Hematopoietic multipotent progenitor cell treated with erythropoietin and hydrocortisone succinate and interleukin-3 and kit ligand, for 8 days (in vitro differentiated cells): ENCODE data around the gene SLX9.
"Not testable (repeated sequence)": the region's sequence is repeated elsewhere in the genome, so short reads cannot be mapped to it uniquely, and the experiment has no call there.

Source experiments
- DNase-seq: peaks from one replicate; pipeline ENCODE4 v3.0.0-alpha.2; 2015

SLX9 gene

DNA sequence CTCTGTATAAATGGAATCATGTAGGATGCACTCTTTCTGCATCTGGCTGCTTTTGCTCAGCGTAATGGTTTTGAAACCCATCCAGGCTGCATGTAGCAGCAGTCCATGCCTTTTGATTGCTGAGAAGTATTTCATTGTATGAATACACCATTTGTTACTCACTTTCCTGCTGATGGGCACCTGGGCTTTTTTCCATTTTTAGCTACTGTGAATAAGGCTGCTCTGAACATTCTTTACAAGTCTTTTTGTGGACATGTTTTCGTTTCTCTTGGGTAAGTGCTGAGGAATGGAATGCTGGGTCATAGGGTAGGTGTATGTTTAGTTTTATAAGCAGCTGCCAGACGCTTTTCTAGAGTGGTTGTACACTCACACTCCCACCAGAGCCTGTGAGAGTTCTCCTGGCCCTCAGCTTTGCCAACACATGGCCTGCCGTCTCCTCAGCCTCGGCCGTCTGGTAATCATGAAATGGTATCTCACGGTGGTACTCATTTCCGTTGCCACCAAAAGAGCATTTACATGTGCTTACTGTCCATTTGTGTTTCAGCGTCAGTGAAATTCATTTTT is 22.7 kb downstream of the SLX9 start:
- no peak for DNase-seq

GRCh38 chr21:44964381-44964780 is 24.6 kb downstream of the SLX9 start:
- no peak for DNase-seq

- DNase-seq, result no peak
Observed at GRCh38 chr21:44965251-44966022, 25.6 kb downstream of the SLX9 start.

GRCh38 chr21:44966135-44967081 is 26.6 kb downstream of the SLX9 start:
- peak; percentile 74 for DNase-seq

DNA sequence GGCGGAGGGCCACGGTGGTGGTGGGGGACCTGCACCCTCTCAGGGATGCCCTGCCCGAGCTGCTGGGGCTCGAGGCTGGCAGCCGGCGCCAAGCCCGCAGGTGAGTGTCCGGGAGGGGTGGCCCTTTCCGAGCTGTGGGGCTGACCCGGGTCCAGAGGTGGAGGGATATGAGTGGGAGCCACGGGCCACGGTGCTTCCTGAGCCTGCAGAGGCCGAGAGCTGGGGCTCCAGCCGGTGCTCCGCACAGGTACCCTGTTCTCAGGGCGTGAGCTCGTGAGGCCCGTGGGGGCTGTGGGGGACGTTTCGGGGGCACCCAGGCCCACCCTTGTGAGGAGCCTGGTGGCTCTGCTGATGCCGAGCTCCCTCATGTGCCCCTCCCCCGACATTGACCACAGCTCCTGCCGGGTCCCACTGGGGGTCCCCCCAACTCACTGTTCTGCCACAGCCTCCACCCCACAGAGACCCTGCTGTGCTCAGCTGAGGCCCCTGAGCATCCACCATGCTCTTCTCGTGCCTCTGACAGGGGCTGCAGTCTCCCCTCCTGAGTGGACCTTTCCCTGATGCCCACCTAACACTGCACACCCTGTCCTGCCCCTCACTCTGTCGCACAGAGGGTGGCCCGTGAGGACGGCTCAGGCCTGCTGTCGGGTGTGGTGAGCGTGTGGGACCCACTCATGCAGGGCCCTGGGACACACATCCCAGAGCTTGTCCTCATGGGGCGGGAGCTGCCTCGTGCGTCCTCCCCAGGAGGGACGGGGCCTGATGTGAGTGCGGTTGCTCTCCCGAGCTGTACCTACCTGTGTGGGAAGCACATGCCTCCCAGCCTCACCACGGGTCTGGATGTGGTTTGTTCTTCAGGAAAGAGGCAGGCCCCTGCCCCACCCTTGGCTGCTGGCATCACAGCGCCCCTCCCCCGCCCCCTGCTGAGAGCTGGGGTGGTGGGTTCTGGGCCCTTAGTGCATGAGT is 27.5 kb downstream of the SLX9 start:
- no peak for DNase-seq

GRCh38 chr21:44969066-44969670 is 29.3 kb downstream of the SLX9 start:
- DNase-seq, result no peak

GRCh38 chr21:44969931-44970755 is 30.3 kb downstream of the SLX9 start:
- peak; percentile 25 for DNase-seq

DNA sequence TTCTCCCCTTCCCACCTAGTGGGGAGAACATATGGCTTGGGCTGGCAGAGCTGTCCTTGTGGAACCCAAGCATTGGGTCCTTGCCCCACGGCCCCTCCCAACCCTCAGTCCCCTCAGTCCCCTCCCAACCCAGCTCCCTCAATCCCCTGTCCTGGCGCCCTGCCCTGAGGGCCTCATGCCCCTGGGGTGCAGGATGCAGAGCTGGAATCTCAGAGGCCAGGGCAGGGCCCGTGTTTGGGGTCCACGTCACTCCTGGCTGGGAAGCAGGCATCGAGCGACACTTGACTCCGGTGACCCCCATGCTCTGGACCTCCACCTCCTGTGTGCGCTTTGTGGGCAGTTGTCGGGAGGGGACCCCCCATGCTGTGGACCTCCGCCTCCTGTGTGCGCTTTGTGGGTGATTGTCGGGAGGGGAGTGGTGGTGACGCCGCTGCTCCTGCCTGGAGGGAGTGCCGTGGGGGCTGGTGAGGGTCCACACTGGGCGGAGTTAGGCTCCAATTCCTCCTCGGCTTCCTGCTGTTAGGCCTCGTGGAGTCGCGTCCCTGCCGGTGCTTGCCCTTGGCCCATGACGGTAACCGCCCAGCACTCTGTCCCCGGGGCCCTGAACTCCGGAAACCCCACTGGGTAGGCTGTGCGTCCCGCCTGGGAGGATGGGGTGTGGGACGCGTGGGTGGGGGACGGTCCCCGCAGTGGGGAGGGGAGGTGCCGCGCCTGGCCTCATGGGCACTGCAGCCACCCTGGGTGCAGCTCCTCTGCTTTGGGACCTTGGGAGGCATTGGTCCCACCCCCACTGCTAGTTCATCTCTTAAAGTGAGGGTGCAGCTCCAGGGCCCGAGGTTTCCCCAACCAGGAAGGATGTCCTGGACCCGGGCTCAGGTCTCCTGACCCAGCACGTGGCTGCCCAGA is 31.2 kb downstream of the SLX9 start:
- no peak for DNase-seq

DNA sequence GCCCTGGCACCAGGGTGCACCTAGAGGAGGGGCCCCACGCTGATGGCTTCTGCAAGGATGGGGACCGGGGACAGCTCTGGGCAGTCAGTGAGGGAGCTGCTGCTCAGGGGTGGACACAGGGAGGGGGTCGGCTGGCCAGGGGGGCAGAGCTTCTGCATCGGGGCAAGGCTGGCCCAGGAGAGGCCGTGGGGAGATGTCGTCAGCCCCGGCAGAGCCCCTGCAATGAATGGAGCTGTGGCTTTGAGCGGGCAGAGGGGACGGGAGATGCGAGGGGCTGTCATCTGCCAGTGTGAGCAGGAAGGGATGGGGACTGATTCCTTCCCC is 31.8 kb downstream of the SLX9 start:
- no peak for DNase-seq

GRCh38 chr21:44972301-44972814 is 32.5 kb downstream of the SLX9 start:
- DNase-seq, result no peak

- no peak for DNase-seq
Observed at GRCh38 chr21:44972821-44973220, 33.0 kb downstream of the SLX9 start.

GRCh38 chr21:44973598-44973997 is 33.8 kb downstream of the SLX9 start:
- no peak for DNase-seq

GRCh38 chr21:44974676-44975075 is 34.8 kb downstream of the SLX9 start:
- DNase-seq, result no peak

GRCh38 chr21:44975720-44976555 is 36.1 kb downstream of the SLX9 start:
- no peak for DNase-seq

DNA sequence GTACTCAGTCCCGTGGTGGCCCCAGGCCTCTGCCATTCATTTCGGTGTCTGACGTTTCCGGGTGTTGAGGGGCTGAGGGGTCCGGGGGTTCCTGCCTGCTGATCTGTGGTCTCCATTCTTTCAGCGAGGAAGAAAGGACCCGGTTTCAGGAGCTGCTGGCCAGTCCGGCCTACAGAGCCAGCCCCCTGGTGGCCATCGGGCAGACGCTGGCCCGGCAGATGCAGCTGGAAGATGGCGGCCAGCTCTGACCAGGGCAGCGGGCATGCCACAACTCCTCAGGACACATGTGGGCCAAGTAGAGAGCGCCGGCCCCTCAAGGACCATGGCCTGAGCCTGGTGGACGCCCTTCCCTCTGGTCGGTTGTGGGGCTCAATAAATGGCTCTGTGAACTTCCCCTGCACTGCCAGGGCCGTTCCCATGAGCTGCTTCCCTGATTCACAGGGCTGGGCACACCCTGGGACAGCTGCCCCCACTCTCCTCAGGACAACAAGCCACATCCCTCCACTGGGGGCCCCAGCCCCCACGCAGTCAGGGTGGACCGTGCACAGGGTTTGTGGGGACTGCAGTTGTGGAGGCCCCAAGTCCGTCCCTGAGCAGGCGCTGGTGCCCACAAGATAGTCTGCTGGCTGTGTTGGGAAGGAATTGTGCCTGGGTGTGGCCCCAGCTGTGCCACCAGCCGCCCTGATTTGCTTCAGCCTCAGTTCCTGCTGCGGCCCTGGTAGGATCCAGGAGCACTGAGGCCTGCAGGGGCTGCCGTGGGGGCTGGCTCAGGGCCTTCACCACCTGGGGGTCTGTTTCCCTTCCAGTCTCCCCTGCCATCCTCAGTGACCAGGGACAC is 36.9 kb downstream of the SLX9 start:
- not testable (repeated sequence) for DNase-seq

DNA sequence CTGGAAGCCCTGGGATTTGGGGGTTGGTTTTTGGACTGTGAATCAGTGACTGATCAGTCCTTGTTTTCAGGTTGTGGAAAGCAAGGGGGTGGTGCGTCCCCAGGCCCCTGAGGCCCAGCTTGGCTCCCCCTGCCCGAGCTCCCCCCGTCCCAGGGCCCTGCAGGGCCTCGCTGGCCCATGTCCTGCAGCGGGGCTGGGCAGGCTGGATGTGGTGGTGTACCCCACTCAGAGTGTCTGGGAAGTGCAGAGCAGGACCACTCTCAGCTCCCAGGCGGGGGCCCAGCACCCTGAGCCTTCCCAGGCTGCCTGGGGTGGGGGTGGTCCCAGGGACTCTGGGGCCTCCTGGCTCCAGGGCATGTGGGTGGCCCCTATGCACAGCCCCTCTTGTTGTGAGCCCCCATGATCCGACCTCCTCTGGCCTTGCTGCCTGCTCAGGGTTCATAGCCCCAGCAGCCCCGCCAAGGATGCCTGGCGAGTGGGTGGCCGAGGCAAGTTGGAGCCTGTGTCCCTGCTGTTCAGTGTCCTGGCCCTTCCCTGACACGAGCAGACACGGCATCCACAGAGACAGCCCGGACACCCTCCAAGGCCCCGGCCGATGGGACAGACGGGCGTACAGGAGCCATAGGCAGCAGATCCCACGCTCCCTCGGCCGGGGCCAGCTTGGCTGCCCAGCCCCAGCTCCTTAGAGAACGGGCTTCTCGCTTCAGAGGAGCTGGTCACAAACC is 37.9 kb downstream of the SLX9 start:
- DNase-seq, result no peak
